ENCODE data around the gene NCR3LG1.
"Not testable (repeated sequence)": the region's sequence is repeated elsewhere in the genome, so short reads cannot be mapped to it uniquely, and the experiment has no call there.

The NCR3LG1 gene

GRCh38 chr11:17407575-17407974 is 56.0 kb downstream of the NCR3LG1 start:
- in situ Hi-C loops (cut with MboI; ENCODE audit: low sequenced_read_pairs), result no loop called here

- in situ Hi-C loops (cut with MboI; ENCODE audit: low sequenced_read_pairs), result no loop called here
Measured at GRCh38 chr11:17408026-17408425, 56.4 kb downstream of the NCR3LG1 start.

GRCh38 chr11:17408641-17409040 is 57.0 kb downstream of the NCR3LG1 start:
- in situ Hi-C loops (cut with MboI; ENCODE audit: low sequenced_read_pairs), result no loop called here

GRCh38 chr11:17410606-17411379 is 59.2 kb downstream of the NCR3LG1 start:
- in situ Hi-C loops (cut with MboI; ENCODE audit: low sequenced_read_pairs), result no loop called here

- in situ Hi-C loops (cut with MboI; ENCODE audit: low sequenced_read_pairs), result no loop called here
Measured at GRCh38 chr11:17411418-17411817, 59.8 kb downstream of the NCR3LG1 start.

- in situ Hi-C loops (cut with MboI; ENCODE audit: low sequenced_read_pairs), result no loop called here
Measured at GRCh38 chr11:17412488-17413180, 61.0 kb downstream of the NCR3LG1 start.

- in situ Hi-C loops (cut with MboI; ENCODE audit: low sequenced_read_pairs), result no loop called here
Measured at GRCh38 chr11:17413414-17414316, 62.1 kb downstream of the NCR3LG1 start.

GRCh38 chr11:17414317-17414737 is 62.7 kb downstream of the NCR3LG1 start:
- in situ Hi-C loops (cut with MboI; ENCODE audit: low sequenced_read_pairs), result no loop called here

GRCh38 chr11:17414992-17415391 is 63.4 kb downstream of the NCR3LG1 start:
- in situ Hi-C loops (cut with MboI; ENCODE audit: low sequenced_read_pairs), result no loop called here

- in situ Hi-C loops (cut with MboI; ENCODE audit: low sequenced_read_pairs), result no loop called here
Measured at GRCh38 chr11:17415523-17416104, 64.0 kb downstream of the NCR3LG1 start.

- in situ Hi-C loops (cut with MboI; ENCODE audit: low sequenced_read_pairs), result no loop called here
Measured at GRCh38 chr11:17416492-17416891, 64.9 kb downstream of the NCR3LG1 start.

GRCh38 chr11:17418444-17419081 is 67.0 kb downstream of the NCR3LG1 start:
- in situ Hi-C loops (cut with MboI; ENCODE audit: low sequenced_read_pairs), result no loop called here

- in situ Hi-C loops (cut with MboI; ENCODE audit: low sequenced_read_pairs), result no loop called here
Measured at GRCh38 chr11:17421781-17422180, 70.2 kb downstream of the NCR3LG1 start.

- in situ Hi-C loops (cut with MboI; ENCODE audit: low sequenced_read_pairs), result no loop called here
Measured at GRCh38 chr11:17423533-17424310, 72.1 kb downstream of the NCR3LG1 start.

- in situ Hi-C loops (cut with MboI; ENCODE audit: low sequenced_read_pairs), result not testable (repeated sequence)
Measured at GRCh38 chr11:17426233-17426632, 74.6 kb downstream of the NCR3LG1 start.
